Measurements from ENCODE around the gene PSG5. TPM values are rescaled to one million over a fixed set of nuclear protein-coding genes. Genes with fewer than 3 reads are reported as not detected.
"Not testable (repeated sequence)": the region's sequence is repeated elsewhere in the genome, so short reads cannot be mapped to it uniquely, and the experiment has no call there.

Gene PSG5
- total RNA-seq, 6 experiments from 2014 or later, result not detected

GRCh38 chr19:43124360-43124759, 62.0 kb downstream of the PSG5 start:
- no peak for DNase-seq
- Histone ChIP-seq H3K27ac (no peak overlapping the region), H3K4me3 (no peak overlapping the region), H3K4me1 (no peaks in the 10 kb centered on the region), H3K36me3 (no peaks in the 10 kb centered on the region), H3K27me3 (no peaks in the 10 kb centered on the region), H3K9me3 (no peaks in the 10 kb centered on the region)
- 72% methylated on average over 2 of the region's 2 CpGs for WGBS (ENCODE audit: insufficient coverage, low coverage, low lambda C conversion rate, missing lambda C conversion rate)
- ATAC-seq, result no peak
- intact Hi-C loops (cut with DNase I), result no loop called here
- TF ChIP-seq POLR2A (IDR thresholded peaks at IDR 0.05) (no peak), CTCF (IDR thresholded peaks at IDR 0.05) (no peak)

- ATAC-seq, result peak in 2 of 4 donors; percentile 50 to 70
- intact Hi-C loops (cut with DNase I); H3K4me3 ChIP-seq: not testable (repeated sequence)
These were observed 65.8 kb downstream of the PSG5 start for GRCh38 chr19:43120433-43121026.

GRCh38 chr19:43119526-43119925, 66.8 kb downstream of the PSG5 start:
- H3K9me3 ChIP-seq; intact Hi-C loops (cut with DNase I); H3K27ac ChIP-seq; H3K4me3 ChIP-seq; H3K27me3 ChIP-seq; H3K36me3 ChIP-seq; H3K4me1 ChIP-seq; DNase-seq: not testable (repeated sequence)
- WGBS (ENCODE audit: insufficient coverage, low coverage, low lambda C conversion rate, missing lambda C conversion rate), result 41% methylated on average over 3 of the region's 3 CpGs
- ATAC-seq, result peak in 2 of 4 donors; percentile 35 to 52

More at GRCh38 chr19:43120433-43121026, 65.8 kb downstream of the PSG5 start:
- H3K27me3 ChIP-seq, H3K9me3 ChIP-seq, DNase-seq, H3K27ac ChIP-seq, H3K4me1 ChIP-seq, H3K36me3 ChIP-seq: not testable (repeated sequence)
- WGBS (ENCODE audit: insufficient coverage, low coverage, low lambda C conversion rate, missing lambda C conversion rate), result 42% methylated on average over 10 of the region's 11 CpGs

Other genes with a start within 250 kb of the PSG5 start
- not detected for gene PSG7, start 249.3 kb downstream of the PSG5 start, total RNA-seq
- not detected for gene PSG11, start 160.1 kb downstream of the PSG5 start, total RNA-seq
- gene PSG2, start 103.8 kb downstream of the PSG5 start, total RNA-seq, result not detected
- gene PSG4, start 19.1 kb upstream of the PSG5 start, total RNA-seq, result not detected
- not detected for gene PSG9, start 83.0 kb upstream of the PSG5 start, total RNA-seq
- 1 to 10 TPM in 3 of 6 experiments, under 1 TPM in 2, not detected in 1; 0.51 to 5.3 (median 1.3) TPM for gene CD177, start 167.2 kb upstream of the PSG5 start, total RNA-seq
- not detected for gene TEX101, start 228.4 kb upstream of the PSG5 start, total RNA-seq

Data from right lobe of liver (tissue), 6 donors.